Activated naive CD8-positive, alpha-beta T cell treated with anti-CD3 and anti-CD28 coated beads, Interleukin-2, amount 10 ng/mL, durations not matched to agents 7 days and 5 days (primary cell): ENCODE results near the gene MAFB. TPM values are rescaled to one million over a fixed set of nuclear protein-coding genes. Genes with fewer than 3 reads are reported as not detected.
"Not testable (repeated sequence)": the region's sequence is repeated elsewhere in the genome, so short reads cannot be mapped to it uniquely, and the experiment has no call there.

Experiments
- ATAC-seq: fragments of 150-1000 bp; cut with Tn5 transposase; one replicate; pipeline ENCODE4 v1.10.0; 2021; ENCODE audit warnings: low read depth, moderate library complexity
- POLR2A ChIA-PET: fragments of 350-600 bp; sonication (Branson Sonifier 250); formaldehyde crosslinking; loops from one replicate; lab custom pipeline; 2021; ENCODE audit warnings: antibody characterized with exemption; lab: Charles Lee
- DNase-seq: peaks from one replicate; pipeline ENCODE4 v3.0.0; 2021
- H3K27ac Mint-ChIP-seq: one replicate; pipeline ENCODE4 v1.8.0; 2022; ENCODE audit warnings: mild to moderate bottlenecking, mixed read lengths
- H3K27me3 Mint-ChIP-seq: one replicate; pipeline ENCODE4 v1.8.0; 2022; ENCODE audit warnings: mild to moderate bottlenecking, moderate library complexity, mixed read lengths
- H3K36me3 Mint-ChIP-seq: one replicate; pipeline ENCODE4 v1.8.0; 2021; ENCODE audit warnings: mild to moderate bottlenecking, mixed read lengths
- H3K4me1 Mint-ChIP-seq: one replicate; pipeline ENCODE4 v1.8.0; 2021; ENCODE audit warnings: mixed read lengths
- H3K4me3 Mint-ChIP-seq: one replicate; pipeline ENCODE4 v1.8.0; 2022; ENCODE audit warnings: mild to moderate bottlenecking, moderate library complexity, mixed read lengths
- H3K9me3 Mint-ChIP-seq: one replicate; pipeline ENCODE4 v1.8.0; 2021; ENCODE audit warnings: mixed read lengths
- total RNA-seq, 2 experiments: library from RNA; stranded (reverse); gene quantifications; one replicate each; pipeline ENCODE4 v1.2.3, GENCODE V29; 2021

Gene MAFB
- total RNA-seq, result 1 to 10 TPM; 2.4 to 3.1 TPM

GRCh38 chr20:40689100-40689942 lies at the start of gene MAFB:
TSS of gene MAFB (minus strand) at chr20:40689236. CDS start at chr20:40688850, 386 bp downstream.
- no peaks in the 10 kb centered on the region for H3K9me3 Mint-ChIP-seq
- H3K27me3 Mint-ChIP-seq, result peaks cover 90% of the 10 kb centered on the region
- ATAC-seq, result peak; percentile 69
- no peaks in the 10 kb centered on the region for H3K36me3 Mint-ChIP-seq
- peak; percentile 69 for DNase-seq
- H3K27ac Mint-ChIP-seq, result peak within 1 kb of the TSS; percentile 25
- POLR2A ChIA-PET, result interaction anchor here (0.6 kb wide), 1 partner anchor 507 kb away, joined by 5 read pairs; no protein-coding TSS in a partner anchor
- H3K4me3 Mint-ChIP-seq, result peak within 1 kb of the TSS; percentile 80
- H3K4me1 Mint-ChIP-seq, result peaks cover 9% of the 10 kb centered on the region

- ATAC-seq, H3K4me1 Mint-ChIP-seq, POLR2A ChIA-PET, H3K36me3 Mint-ChIP-seq, H3K27ac Mint-ChIP-seq, H3K9me3 Mint-ChIP-seq, DNase-seq, H3K4me3 Mint-ChIP-seq: not testable (repeated sequence)
- peaks cover 27% of the 10 kb centered on the region for H3K27me3 Mint-ChIP-seq
These were observed 47.4 kb upstream of the MAFB start for GRCh38 chr20:40736468-40736867.

GRCh38 chr20:40728996-40729395 lies 40.0 kb upstream of the MAFB start:
- Mint-ChIP-seq H3K27ac (no peak overlapping the region), H3K27me3 (peaks cover 43% of the 10 kb centered on the region), H3K9me3 (no peaks in the 10 kb centered on the region), H3K4me3 (no peak overlapping the region), H3K36me3 (no peaks in the 10 kb centered on the region), H3K4me1 (no peaks in the 10 kb centered on the region)
- ATAC-seq, result no peak
- POLR2A ChIA-PET, result no interaction called here
- DNase-seq, result no peak

GRCh38 chr20:40728470-40728869 lies 39.4 kb upstream of the MAFB start:
- H3K36me3 Mint-ChIP-seq, result no peaks in the 10 kb centered on the region
- no peak overlapping the region for H3K4me3 Mint-ChIP-seq
- no peak overlapping the region for H3K27ac Mint-ChIP-seq
- H3K9me3 Mint-ChIP-seq, result no peaks in the 10 kb centered on the region
- ATAC-seq, result no peak
- no peak for DNase-seq
- no peaks in the 10 kb centered on the region for H3K4me1 Mint-ChIP-seq
- H3K27me3 Mint-ChIP-seq, result peaks cover 39% of the 10 kb centered on the region
- POLR2A ChIA-PET, result no interaction called here

- H3K9me3 Mint-ChIP-seq, result no peaks in the 10 kb centered on the region
These were observed 38.9 kb upstream of the MAFB start for GRCh38 chr20:40727960-40728359.

GRCh38 chr20:40726776-40727175 lies 37.7 kb upstream of the MAFB start:
- H3K4me3 Mint-ChIP-seq, result no peak overlapping the region
- H3K4me1 Mint-ChIP-seq, result no peaks in the 10 kb centered on the region
- H3K36me3 Mint-ChIP-seq, result no peaks in the 10 kb centered on the region
- POLR2A ChIA-PET, result no interaction called here
- H3K27me3 Mint-ChIP-seq, result peaks cover 35% of the 10 kb centered on the region
- no peak for ATAC-seq
- H3K27ac Mint-ChIP-seq, result no peak overlapping the region
- no peaks in the 10 kb centered on the region for H3K9me3 Mint-ChIP-seq
- DNase-seq, result no peak

More at GRCh38 chr20:40727960-40728359, 38.9 kb upstream of the MAFB start:
- no peaks in the 10 kb centered on the region for H3K4me1 Mint-ChIP-seq
- no peak overlapping the region for H3K4me3 Mint-ChIP-seq
- POLR2A ChIA-PET, result no interaction called here
- H3K27me3 Mint-ChIP-seq, result peaks cover 35% of the 10 kb centered on the region
- H3K27ac Mint-ChIP-seq, result no peak overlapping the region
- ATAC-seq (no peak), DNase-seq (no peak)
- no peaks in the 10 kb centered on the region for H3K36me3 Mint-ChIP-seq

- POLR2A ChIA-PET, result no interaction called here
- Mint-ChIP-seq H3K27me3 (peaks cover 26% of the 10 kb centered on the region), H3K4me1 (no peaks in the 10 kb centered on the region), H3K4me3 (no peak overlapping the region), H3K36me3 (no peaks in the 10 kb centered on the region), H3K9me3 (no peaks in the 10 kb centered on the region), H3K27ac (no peak overlapping the region)
- DNase-seq, result no peak
- ATAC-seq, result no peak
These were observed 35.5 kb upstream of the MAFB start for GRCh38 chr20:40724566-40724965.

- Mint-ChIP-seq H3K4me3 (no peak overlapping the region), H3K27ac (no peak overlapping the region), H3K36me3 (no peaks in the 10 kb centered on the region), H3K4me1 (no peaks in the 10 kb centered on the region), H3K27me3 (peaks cover 4% of the 10 kb centered on the region), H3K9me3 (no peaks in the 10 kb centered on the region)
- ATAC-seq (no peak), DNase-seq (no peak)
- POLR2A ChIA-PET, result no interaction called here
These were observed 31.8 kb upstream of the MAFB start for GRCh38 chr20:40720826-40721225.

GRCh38 chr20:40720099-40720498 lies 31.1 kb upstream of the MAFB start:
- H3K27ac Mint-ChIP-seq, result no peak overlapping the region
- ATAC-seq, result no peak
- no peaks in the 10 kb centered on the region for H3K9me3 Mint-ChIP-seq
- no peak overlapping the region for H3K4me3 Mint-ChIP-seq
- POLR2A ChIA-PET, result no interaction called here
- no peaks in the 10 kb centered on the region for H3K4me1 Mint-ChIP-seq
- DNase-seq, result no peak
- H3K36me3 Mint-ChIP-seq, result no peaks in the 10 kb centered on the region
- H3K27me3 Mint-ChIP-seq, result peaks cover 2% of the 10 kb centered on the region

GRCh38 chr20:40718982-40719729 lies 30.1 kb upstream of the MAFB start:
- Mint-ChIP-seq H3K27ac (no peak overlapping the region), H3K4me3 (no peak overlapping the region), H3K36me3 (no peaks in the 10 kb centered on the region), H3K4me1 (no peaks in the 10 kb centered on the region), H3K27me3 (peaks cover 2% of the 10 kb centered on the region), H3K9me3 (no peaks in the 10 kb centered on the region)
- no peak for ATAC-seq
- POLR2A ChIA-PET, result no interaction called here
- no peak for DNase-seq

GRCh38 chr20:40718214-40718977 lies 29.4 kb upstream of the MAFB start:
- DNase-seq (no peak), ATAC-seq (no peak)
- no peak overlapping the region for H3K4me3 Mint-ChIP-seq
- H3K9me3 Mint-ChIP-seq, result no peaks in the 10 kb centered on the region
- POLR2A ChIA-PET, result no interaction called here
- peaks cover 2% of the 10 kb centered on the region for H3K27me3 Mint-ChIP-seq
- H3K4me1 Mint-ChIP-seq, result no peaks in the 10 kb centered on the region
- no peaks in the 10 kb centered on the region for H3K36me3 Mint-ChIP-seq
- no peak overlapping the region for H3K27ac Mint-ChIP-seq

GRCh38 chr20:40717343-40717865 lies 28.4 kb upstream of the MAFB start:
- POLR2A ChIA-PET, result no interaction called here
- Mint-ChIP-seq H3K9me3 (no peaks in the 10 kb centered on the region), H3K36me3 (no peaks in the 10 kb centered on the region), H3K4me1 (no peaks in the 10 kb centered on the region), H3K27ac (no peak overlapping the region), H3K27me3 (peaks cover 2% of the 10 kb centered on the region), H3K4me3 (no peak overlapping the region)
- no peak for DNase-seq
- ATAC-seq, result no peak

GRCh38 chr20:40715491-40715890 lies 26.5 kb upstream of the MAFB start:
- Mint-ChIP-seq H3K4me1 (no peaks in the 10 kb centered on the region), H3K9me3 (no peaks in the 10 kb centered on the region), H3K4me3 (no peak overlapping the region), H3K36me3 (no peaks in the 10 kb centered on the region), H3K27ac (no peak overlapping the region), H3K27me3 (peaks cover 9% of the 10 kb centered on the region)
- ATAC-seq, result no peak
- POLR2A ChIA-PET, result no interaction called here
- no peak for DNase-seq
